22Rv1 (cell line): ENCODE measurements around the gene SEMA6A.

Source experiments
- H3K27ac ChIP-seq: fragments of 450-650 bp; 2 replicates; pipeline ENCODE4 v1.5.1; 2017
- ZFX ChIP-seq: fragments of 450-650 bp; IDR thresholded peaks from 2 replicates; pipeline ENCODE4 v1.6.1; 2017; ENCODE audit warnings: antibody characterized with exemption, borderline replicate concordance
- TF ChIP-seq, protein P1 (sequence below): fragments of 450-650 bp; IDR thresholded peaks from 2 replicates; pipeline ENCODE4 v1.5.1; 2017; ENCODE audit warnings: mild to moderate bottlenecking

The SEMA6A gene

DNA sequence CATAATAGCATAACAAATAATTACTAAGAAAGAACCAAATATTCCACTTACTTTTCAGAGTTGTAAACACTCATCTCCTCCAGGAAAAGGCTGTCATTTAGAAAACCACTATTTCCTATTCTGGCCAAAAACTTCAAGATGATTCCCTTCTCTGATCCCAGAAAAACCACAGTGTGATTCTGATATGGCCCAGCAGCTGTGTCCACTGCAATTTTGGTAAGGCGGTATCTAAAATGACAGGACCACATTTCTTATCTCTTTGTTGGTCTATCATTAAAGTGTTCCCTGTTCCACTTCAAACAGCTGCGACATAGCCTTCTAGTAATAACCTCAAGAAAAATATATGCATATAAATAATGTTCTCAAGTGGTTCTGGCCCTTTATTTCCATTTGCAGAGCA is 96.1 kb downstream of the SEMA6A start:
- no peak for TF ChIP-seq ZFX
- TF ChIP-seq, protein P1, sequence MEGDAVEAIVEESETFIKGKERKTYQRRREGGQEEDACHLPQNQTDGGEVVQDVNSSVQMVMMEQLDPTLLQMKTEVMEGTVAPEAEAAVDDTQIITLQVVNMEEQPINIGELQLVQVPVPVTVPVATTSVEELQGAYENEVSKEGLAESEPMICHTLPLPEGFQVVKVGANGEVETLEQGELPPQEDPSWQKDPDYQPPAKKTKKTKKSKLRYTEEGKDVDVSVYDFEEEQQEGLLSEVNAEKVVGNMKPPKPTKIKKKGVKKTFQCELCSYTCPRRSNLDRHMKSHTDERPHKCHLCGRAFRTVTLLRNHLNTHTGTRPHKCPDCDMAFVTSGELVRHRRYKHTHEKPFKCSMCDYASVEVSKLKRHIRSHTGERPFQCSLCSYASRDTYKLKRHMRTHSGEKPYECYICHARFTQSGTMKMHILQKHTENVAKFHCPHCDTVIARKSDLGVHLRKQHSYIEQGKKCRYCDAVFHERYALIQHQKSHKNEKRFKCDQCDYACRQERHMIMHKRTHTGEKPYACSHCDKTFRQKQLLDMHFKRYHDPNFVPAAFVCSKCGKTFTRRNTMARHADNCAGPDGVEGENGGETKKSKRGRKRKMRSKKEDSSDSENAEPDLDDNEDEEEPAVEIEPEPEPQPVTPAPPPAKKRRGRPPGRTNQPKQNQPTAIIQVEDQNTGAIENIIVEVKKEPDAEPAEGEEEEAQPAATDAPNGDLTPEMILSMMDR: no peak
- H3K27ac ChIP-seq: no peak overlapping the region

DNA sequence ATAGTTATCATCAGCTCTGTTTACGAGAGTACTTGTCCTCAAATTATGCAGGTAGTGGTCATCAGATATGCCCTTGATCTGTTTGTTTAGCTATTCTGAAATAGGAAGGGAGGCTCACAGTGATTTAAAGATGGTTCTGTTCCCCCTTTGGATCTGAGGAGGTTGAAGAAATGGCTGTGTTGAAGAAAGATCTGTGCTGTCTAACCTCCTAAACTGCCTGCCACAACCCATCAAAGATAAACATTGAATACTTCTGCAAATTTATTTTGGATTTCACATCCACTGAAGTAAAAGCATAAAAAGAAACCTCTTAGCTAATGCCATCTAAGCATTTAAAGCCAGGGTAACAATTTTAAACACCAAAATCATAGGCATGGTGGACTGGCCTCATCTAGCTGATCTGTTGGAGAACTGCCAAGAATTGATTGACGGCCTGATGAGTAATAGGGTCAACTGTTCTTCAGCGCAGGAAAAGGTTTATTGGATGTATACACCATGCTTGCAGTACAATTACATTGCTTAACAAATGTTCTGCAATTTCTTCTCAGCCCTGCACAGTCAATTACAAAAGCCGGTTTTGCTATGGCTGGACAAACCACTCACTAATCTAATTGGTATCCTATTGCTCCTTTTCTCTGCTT is 97.6 kb downstream of the SEMA6A start:
- TF ChIP-seq, protein P1: no peak
- TF ChIP-seq ZFX: no peak
- H3K27ac ChIP-seq: no peak overlapping the region

DNA sequence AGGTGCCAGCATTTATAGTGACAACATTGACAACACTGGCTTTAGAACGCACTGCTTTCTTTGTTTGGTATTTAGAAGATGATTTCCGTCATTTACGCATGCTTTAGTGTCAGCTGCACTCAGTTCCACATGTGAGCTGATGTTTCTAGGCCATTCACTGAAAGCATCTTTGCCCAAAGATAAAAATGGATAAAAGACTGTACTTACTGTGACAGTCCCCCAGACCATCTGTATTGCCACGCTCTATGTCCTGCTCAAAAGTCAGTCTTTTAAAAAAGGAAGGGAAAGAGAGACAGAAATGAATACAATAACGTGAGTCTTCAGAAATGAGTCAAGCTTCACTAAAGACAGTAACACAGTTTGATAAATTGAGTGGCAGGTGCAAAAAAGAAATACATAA is 99.3 kb downstream of the SEMA6A start:
- TF ChIP-seq ZFX: no peak
- TF ChIP-seq, protein P1: no peak
- no peak overlapping the region for H3K27ac ChIP-seq

DNA sequence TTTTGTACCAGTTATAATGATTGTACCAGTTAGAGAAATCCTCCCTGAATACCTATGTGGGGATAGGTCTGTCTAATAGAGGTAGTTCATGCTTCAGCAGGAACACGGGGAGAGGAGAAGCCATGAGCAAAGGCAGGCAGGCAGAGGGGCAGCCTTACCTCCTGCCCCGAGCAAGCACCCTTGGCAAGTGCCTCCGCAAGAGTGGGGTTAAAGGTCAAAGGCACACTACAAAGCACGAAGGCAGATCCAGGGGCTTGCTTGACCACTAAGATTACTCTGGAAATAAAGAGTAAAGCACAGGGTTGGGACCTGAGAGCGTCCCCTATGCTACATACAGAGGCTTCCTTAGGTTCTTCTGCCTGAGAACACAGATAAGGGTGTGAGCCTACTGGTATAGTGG is 100.9 kb downstream of the SEMA6A start:
- no peak for TF ChIP-seq ZFX
- TF ChIP-seq, protein P1: no peak

DNA sequence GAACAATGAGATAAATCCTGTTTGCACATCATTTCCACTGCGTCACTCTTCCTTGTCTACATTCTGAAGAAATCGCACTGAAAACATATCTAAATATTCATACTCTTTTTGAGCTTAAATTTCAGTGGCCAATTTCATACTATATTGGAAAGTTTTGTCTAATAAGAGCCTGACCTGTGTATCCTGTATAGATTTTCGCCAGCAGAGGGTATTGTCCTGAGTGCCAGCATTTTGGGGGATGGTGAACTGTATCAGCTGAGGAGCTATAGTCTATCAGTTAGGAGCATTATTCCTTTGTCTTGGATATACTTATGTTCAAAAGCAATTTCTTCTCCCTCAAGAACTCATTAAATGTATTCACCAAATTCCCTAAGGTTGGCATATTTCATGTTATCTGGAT is 102.3 kb downstream of the SEMA6A start:
- peak overlapping the region; percentile 22 for H3K27ac ChIP-seq
- TF ChIP-seq, protein P1: peak; percentile 38
- no peak for TF ChIP-seq ZFX

More for the DNA sequence above, 100.9 kb downstream of the SEMA6A start:
- H3K27ac ChIP-seq: 0 out of 2 replicates have a peak overlapping the region, but pooled peaks have one; percentile 22

DNA sequence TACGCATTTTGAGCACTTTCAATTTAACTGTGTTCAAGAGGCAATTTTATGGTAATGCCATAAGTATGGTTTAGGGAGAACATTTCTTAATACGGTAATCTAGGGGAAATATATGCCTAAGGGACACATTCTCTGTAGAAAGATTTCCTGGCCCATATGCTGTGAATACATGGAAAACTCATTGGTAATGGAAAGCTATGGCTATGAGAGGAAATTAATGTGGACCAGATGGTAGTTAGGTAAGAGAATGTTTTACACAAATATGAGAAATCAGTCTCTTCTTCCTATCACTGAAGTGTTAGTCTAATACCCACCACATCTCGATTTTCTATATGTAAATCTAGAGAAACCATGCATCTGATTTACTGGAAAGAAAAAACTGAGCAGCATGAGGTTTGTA is 105.0 kb downstream of the SEMA6A start:
- no peak for TF ChIP-seq ZFX
- TF ChIP-seq, protein P1: no peak
- H3K27ac ChIP-seq: no peak overlapping the region

DNA sequence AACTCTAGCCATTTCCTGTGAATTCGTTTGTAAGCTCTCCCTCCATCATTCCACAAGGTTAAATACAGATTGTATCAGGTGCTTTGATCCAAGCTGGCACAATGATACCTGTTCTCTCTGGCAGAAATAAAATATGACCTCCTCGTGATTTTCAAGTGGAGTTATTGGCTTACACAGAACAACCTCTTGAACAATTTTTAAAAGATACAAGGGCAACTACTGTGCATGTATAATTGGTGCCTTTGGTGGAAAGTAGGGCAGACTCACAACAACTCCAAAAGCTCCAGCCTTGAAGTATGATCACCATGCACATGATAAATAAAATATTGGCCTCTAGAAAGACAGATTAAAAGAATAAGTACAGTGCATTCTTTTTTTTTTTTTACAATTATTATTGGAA is 106.0 kb downstream of the SEMA6A start:
- no peak overlapping the region for H3K27ac ChIP-seq
- TF ChIP-seq, protein P1: no peak
- no peak for TF ChIP-seq ZFX
